ENCODE data around the gene PGLYRP1.

PGLYRP1 gene

DNA sequence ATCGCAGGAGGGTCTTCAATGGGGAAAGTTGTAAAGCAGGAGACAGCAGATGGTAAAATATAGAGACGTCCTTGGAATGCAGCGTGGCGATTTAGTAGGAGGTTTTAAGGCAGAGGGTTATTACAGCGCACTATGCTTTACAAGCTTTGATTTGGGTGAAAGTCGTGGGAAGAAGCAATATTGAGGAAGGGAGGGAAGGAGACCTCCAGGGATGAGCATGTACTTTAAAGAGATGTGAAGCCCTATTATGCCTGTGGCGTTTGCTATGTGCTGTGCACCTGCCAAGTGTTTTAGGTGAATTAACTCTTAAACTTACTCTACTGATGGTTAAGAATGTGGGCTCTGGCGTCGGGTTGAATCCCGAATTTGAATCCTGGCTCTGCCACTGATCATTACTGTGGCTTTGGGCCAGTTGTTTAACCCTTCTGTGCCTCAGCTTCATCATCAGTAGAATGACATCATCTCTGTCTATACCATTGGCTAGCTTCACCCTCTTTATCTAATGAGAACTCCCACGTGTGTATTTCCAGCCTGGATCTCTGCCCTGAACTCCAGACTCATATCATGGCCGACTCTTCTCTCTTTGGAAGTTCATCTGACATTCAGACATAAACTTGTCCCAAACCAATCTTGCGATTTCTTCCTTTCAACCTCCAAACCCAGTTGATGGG, 27.0 kb downstream of the PGLYRP1 start:
- in situ Hi-C loops (cut with HindIII; ENCODE audit: low pct_ligation_motif_present, low sequenced_read_pairs): no loop called here
- DNase-seq: peak; percentile 23
- peaks cover 2% of the 10 kb centered on the region for H3K36me3 ChIP-seq (replicated peaks)
- peak overlapping the region; percentile 59 for H3K27ac ChIP-seq
- no peaks in the 10 kb centered on the region for H3K27me3 ChIP-seq (replicated peaks)
- H3K4me3 ChIP-seq (ENCODE audit: low read depth, low read length): peak overlapping the region; percentile 94
- no peak for TF ChIP-seq CTCF (IDR thresholded peaks at IDR 0.05; ENCODE audit: low read depth, low read length, missing control alignments)

- DNase-seq: peak; percentile 99
- peak within 1 kb of the TSS; percentile 94 for H3K4me3 ChIP-seq (ENCODE audit: low read depth, low read length)
- H3K27ac ChIP-seq: peak within 1 kb of the TSS; percentile 59
- no peaks in the 10 kb centered on the region for H3K27me3 ChIP-seq (replicated peaks)
- in situ Hi-C loops (cut with HindIII; ENCODE audit: low pct_ligation_motif_present, low sequenced_read_pairs): no loop called here
- no peak for TF ChIP-seq CTCF (IDR thresholded peaks at IDR 0.05; ENCODE audit: low read depth, low read length, missing control alignments)
- H3K36me3 ChIP-seq (replicated peaks): peaks cover 2% of the 10 kb centered on the region
Measured at GRCh38 chr19:45994998-45995714, 27.7 kb downstream of the PGLYRP1 start, which contains the start of gene CCDC61. Gene CCDC61 (plus strand): TSS chr19:45995467. CDS start chr19:46003019, 7,552 bp downstream.

GRCh38 chr19:45994456-45994997, 28.3 kb downstream of the PGLYRP1 start:
- no peak for TF ChIP-seq CTCF (IDR thresholded peaks at IDR 0.05; ENCODE audit: low read depth, low read length, missing control alignments)
- Histone ChIP-seq H3K27ac (no peak overlapping the region), H3K4me3 (ENCODE audit: low read depth, low read length) (peak overlapping the region; percentile 65), H3K36me3 (replicated peaks) (peaks cover 2% of the 10 kb centered on the region), H3K27me3 (replicated peaks) (peaks cover under 1% of the 10 kb centered on the region)
- no peak for DNase-seq
- in situ Hi-C loops (cut with HindIII; ENCODE audit: low pct_ligation_motif_present, low sequenced_read_pairs): no loop called here

GRCh38 chr19:45990113-45990728, 32.6 kb downstream of the PGLYRP1 start:
- peaks cover 2% of the 10 kb centered on the region for H3K27me3 ChIP-seq (replicated peaks)
- H3K36me3 ChIP-seq (replicated peaks): no peaks in the 10 kb centered on the region
- TF ChIP-seq CTCF (IDR thresholded peaks at IDR 0.05; ENCODE audit: low read depth, low read length, missing control alignments): no peak
- H3K27ac ChIP-seq: no peak overlapping the region
- no peak overlapping the region for H3K4me3 ChIP-seq (ENCODE audit: low read depth, low read length)
- DNase-seq: no peak
- in situ Hi-C loops (cut with HindIII; ENCODE audit: low pct_ligation_motif_present, low sequenced_read_pairs): no loop called here

GRCh38 chr19:45985321-45985720, 37.5 kb downstream of the PGLYRP1 start:
- TF ChIP-seq CTCF (IDR thresholded peaks at IDR 0.05; ENCODE audit: low read depth, low read length, missing control alignments): no peak
- H3K36me3 ChIP-seq (replicated peaks): no peaks in the 10 kb centered on the region
- no peak for DNase-seq
- in situ Hi-C loops (cut with HindIII; ENCODE audit: low pct_ligation_motif_present, low sequenced_read_pairs): no loop called here
- H3K27ac ChIP-seq: no peak overlapping the region
- H3K4me3 ChIP-seq (ENCODE audit: low read depth, low read length): no peak overlapping the region
- H3K27me3 ChIP-seq (replicated peaks): peaks cover 2% of the 10 kb centered on the region

All from brain microvascular endothelial cell (primary cell).